ENCODE measurements around the gene COL8A2. TPM values are rescaled to one million over a fixed set of nuclear protein-coding genes. Genes with fewer than 3 reads are reported as not detected.

Gene COL8A2
- total RNA-seq, 1 donor from 2014 or later: 5.6 TPM

GRCh38 chr1:36115200-36115669 lies 9.8 kb downstream of the COL8A2 start:
- no peak for DNase-seq (ENCODE audit: low read depth, low spot score)

DNA sequence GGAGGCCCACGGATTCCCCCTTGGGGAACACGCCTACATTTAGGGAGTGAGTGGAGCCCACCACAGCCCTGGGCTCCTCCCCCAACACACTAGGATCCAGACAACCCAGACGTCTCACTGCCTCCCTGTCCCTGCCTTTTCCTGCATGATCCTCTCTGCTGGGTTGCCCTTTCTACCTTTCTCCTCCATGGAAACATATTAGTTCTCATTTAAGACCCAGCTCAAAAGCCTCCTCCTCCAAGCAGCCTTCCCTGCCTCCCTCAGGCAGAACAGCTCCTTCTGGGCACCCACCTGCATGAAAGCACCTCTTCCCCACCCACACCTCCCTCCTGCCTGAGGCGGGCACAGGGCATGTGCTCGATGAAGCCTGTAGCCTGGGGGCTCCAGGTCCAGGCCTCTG lies 10.7 kb downstream of the COL8A2 start:
- DNase-seq (ENCODE audit: low read depth, low spot score): no peak

GRCh38 chr1:36112823-36113222 lies 12.2 kb downstream of the COL8A2 start:
- no peak for DNase-seq (ENCODE audit: low read depth, low spot score)

DNA sequence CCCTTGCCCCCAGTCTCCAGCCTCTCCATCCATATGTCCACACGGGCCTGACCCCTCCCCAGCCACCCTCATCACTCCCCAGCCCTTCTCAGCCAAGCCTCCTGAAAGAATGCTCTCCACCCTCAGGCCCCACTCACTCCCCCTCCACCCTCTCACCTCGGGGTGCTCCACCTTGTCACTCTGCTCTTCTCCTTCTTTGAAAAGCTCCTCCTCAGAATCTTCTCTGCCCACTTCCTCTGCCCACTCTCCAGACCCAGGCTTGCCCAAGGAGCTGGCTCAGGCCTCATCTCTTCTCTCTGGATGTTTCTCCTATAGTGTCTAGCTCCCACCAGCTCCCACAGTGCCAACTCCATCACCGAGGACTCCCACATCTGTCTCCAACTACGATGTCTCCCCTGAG lies 13.9 kb downstream of the COL8A2 start:
- no peak for DNase-seq (ENCODE audit: low read depth, low spot score)

DNA sequence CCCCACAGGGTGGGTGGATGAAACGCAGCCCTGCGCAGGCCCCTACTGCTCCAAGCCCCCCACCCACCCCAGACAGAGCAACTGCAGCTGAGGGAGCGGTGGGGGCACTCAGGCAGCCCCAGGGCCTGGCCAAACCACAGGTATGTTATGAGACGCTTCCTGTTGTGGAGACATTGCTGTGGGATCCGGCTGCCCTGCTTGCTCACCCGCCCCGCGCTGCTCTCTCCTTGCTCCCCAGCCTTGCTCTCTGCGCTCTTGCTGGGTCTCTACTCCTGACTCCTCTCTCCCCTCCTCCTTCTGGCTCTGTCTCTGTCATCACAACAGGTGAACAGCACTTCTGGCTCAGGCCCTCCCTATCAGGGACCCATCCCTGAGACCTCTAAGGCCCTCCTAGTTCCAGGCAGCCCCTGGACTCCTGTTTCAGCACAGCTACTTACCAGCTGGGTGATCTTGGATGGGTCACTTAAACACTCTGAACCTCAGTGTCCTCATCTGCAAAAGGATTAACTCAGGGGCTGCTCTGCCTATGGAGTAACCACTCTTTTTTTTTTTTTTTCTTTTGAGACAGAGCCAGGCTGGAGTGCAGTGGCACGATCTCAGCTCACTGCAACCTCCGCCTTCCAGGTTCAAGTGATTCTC lies 15.9 kb downstream of the COL8A2 start:
- no peak for DNase-seq (ENCODE audit: low read depth, low spot score)

DNA sequence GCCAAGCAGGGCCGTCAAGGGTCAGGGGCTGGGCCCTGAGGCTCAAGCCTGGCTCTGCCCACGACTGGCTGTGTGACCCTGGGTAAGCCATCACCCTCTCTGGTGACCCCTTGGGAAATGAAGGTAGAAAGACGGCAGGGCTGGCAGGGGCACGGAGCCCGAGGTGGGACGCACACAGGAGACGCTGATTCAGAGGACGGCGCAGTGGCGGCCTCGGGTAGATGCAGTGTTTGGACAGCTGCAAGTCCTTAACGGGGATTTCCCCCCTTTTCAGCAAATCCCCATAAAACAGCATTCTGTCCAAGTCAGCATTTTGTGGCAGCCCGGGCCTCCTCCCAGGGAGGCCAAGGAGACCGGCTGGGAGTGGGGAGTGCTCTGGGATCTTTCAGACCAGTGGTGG lies 16.7 kb downstream of the COL8A2 start:
- DNase-seq (ENCODE audit: low read depth, low spot score): no peak

- no peak for DNase-seq (ENCODE audit: low read depth, low spot score)
Measured at GRCh38 chr1:36107394-36107793, 17.6 kb downstream of the COL8A2 start.

DNA sequence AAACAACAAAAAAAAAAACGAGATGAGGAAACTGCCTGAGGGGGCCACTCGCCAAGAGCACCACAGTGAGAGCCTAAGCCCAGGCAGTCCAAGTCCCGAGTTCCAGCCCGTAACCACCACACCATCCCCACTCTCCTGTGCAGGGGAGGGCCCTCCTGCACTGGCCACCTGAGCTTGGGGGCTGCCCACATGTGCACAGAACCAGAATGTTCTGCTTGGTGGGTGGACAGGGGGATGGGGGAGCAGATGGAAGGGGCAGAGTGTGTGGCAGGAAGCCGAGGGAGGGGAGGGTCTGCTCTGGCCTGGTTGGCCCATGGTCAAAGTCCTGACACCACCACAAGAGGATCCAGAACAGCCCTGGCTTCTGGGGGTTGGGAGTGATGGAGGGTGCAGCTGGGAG lies 18.8 kb downstream of the COL8A2 start:
- DNase-seq (ENCODE audit: low read depth, low spot score): no peak

DNA sequence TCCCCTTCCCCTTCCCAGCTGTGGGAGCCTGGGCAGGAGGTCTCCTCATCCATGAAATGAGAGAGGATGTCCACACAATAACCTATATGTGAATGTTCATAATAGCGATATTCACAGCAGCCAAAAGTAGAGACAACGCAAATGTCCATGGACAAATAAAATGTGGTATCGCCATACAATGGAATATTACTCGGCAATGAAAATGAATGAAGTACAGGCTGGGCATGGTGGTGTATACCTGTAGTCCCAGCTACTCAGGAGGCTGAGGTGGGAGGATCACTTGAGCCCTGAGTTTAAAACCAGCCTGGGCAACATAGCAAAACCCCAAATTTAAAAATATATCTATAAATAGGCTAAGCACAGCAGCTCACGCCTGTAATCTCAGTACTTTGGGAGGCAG lies 23.5 kb downstream of the COL8A2 start:
- DNase-seq (ENCODE audit: low read depth, low spot score): no peak

DNA sequence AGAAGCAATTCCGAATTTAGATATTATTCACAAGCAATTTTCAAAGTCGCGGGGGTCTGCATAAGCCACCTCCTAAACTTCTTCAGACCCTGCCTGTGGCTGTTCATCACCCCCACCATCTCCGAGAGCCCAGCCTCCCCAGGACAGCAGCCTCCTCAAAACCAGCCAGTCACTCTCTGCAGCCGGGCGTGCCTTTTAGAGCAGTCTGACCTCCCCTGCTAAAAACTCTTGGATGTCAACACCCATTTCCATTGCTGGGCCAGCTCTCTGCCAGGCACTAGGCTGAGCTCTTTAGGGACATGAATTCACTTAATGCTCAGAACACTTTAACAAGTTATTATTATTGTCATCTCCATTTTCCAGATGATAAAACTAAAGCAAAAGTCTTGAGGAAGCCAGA lies 24.6 kb downstream of the COL8A2 start:
- no peak for DNase-seq (ENCODE audit: low read depth, low spot score)

DNA sequence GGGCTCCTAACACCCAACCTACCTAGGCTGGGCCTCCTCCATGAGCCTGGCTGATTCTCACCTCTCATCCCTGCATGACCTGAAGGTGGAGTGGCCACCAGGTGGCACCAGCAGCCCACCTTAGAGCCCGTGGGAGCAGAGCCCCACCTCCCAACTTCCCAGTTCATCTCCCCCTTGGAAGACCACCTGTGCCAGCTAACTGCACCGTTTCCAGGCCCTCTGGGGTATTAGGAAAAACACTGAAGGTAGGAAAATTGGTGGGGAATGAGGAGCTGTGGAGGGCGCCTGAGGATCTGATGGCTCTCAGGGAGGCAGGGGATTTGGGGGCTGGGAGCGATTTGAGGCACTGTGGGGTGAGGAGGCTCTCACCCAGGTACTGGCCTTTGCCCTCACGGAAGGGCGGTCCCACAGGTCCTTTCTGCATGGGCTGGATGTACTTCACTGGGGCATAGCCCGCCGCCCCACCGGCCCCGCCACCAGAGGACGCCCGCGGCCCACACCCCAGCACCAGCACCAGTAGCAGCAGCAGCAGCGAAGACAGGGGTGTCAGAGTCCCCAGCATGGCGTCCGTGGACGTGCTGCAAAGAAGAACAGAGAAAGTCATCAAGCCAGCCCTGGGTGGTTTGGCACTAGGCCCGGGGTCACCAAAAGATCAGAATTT lies 25.2 kb downstream of the COL8A2 start:
- no peak for DNase-seq (ENCODE audit: low read depth, low spot score)

DNA sequence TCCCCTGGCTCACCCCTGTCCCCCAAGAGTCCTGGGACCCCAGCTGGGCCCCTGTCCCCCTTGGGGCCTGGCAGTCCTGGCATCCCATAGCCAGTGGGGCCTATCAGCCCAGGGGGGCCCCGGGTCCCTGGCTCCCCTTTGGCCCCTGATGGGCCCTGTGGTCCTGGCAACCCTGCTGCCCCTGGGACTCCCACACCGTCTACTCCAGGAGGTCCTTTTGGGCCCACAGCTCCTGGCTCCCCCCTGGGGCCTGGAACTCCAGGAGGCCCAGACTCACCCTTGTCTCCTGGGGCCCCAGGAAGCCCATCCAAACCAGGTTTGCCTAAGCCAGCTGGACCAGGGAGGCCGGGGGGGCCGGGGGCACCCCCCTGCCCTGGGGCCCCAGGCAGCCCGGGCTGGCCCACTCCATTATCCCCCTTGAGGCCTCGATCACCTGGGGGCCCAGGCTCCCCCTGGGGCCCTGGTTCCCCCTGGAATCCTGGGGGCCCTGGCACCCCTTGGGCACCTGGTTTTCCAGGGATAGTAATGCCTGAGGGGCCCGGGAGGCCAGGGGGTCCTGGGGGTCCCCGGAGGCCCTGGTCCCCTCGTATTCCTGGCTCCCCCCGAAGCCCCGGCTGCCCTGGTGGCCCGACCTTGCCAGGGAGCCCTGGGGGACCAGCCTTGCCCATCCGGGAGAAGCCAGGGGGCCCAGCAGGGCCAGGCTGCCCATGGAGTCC lies 26.2 kb downstream of the COL8A2 start:
- no peak for DNase-seq (ENCODE audit: low read depth, low spot score)

GRCh38 chr1:36097693-36098585 lies 27.1 kb downstream of the COL8A2 start:
- no peak for DNase-seq (ENCODE audit: low read depth, low spot score)

DNA sequence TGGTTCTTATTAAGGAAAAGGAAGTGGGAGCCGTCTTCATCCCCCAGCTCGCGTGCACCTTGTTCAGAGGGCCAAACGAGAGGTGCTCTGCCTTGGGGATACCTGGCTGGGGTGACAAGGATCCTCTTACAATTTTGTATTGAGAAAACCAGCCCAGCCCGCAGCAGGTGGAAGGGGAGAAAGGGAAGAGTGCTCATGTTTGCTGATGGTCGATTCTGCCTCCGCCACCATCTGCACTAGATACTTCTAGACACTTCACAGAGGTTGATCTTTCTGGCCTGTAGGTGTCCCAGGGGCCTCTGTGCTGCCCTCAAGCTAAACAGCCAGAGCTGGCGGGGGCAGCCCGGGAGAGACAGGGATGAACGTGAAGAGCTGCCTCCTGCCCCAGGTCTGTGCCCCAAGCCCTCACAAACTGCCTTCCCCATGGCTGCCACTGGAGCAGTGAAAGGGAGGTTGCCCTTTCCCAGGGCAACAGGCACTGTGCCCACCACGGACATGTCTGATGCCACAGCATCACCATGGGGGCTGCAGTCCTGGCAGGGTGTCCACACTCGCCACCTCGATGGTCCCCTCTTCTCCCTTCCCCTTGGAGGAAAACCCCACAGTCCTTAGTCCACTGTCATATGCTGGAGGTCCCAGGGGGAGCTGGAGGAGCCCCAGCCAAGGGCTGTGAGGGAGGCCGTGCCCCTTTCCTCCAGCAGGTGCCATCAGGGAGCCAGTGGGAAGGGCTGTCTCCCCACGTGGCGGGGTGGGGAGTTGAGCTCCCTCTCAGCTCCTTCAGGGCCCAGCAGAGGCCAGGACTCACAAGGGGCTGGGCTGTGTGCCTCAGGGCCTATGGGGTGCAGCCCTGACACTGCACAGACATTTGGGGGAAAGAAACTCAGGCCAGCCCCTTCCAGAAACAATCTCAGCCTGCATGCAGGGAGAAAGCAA lies 28.3 kb downstream of the COL8A2 start:
- DNase-seq (ENCODE audit: low read depth, low spot score): no peak

DNA sequence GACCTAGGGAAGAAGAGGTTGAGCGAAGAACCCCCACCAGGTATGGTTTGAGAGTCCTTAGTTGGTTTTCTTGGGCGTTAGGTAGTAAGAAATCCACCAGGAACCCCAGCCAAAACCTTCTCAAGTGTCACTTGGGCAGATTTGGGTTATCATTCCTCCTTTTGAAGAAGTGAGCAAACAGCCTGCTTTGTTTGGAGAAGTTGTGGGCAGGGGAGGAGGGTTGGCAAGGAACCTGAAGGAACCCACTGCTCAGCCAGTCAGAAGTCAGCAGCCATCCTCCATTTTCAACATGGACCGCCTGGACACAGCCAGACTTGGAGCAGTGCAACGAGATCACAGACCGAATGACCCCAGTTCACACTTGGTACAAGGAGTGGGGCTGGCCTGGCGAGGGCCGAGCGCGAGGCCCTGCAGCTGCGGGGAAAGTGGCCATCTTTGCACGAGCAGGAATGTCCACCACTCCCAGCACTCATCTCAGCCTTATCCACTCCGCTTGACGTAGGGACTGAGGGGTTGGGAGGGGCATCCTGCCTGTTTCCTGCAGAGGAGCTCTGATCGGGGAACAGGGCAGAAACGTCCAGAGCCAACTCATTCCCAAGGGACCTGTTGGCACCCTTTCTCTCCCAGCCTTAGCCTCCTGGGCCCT lies 29.1 kb downstream of the COL8A2 start:
- DNase-seq (ENCODE audit: low read depth, low spot score): no peak

DNA sequence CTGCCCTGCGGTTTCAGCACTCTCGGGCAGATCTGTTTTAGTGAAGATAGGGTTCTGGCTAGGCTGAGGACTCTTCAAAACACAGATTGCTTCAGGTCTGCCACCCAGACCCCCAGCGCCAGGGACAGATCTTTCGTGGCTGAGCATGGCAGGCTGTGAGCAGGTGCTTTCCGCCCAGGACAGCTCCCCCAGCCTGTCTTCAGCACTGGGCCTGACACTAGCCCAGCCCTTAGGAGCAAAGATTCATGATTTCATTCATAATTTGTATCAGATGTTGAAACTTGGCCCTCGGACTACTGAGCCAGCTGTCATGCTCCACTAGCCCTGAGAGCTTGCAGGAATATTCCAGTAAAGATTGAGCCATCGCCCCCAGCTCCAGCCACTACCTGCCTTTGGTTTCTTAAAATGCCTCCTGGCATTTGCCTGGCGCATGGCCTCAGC lies 30.4 kb downstream of the COL8A2 start:
- DNase-seq (ENCODE audit: low read depth, low spot score): no peak

DNA sequence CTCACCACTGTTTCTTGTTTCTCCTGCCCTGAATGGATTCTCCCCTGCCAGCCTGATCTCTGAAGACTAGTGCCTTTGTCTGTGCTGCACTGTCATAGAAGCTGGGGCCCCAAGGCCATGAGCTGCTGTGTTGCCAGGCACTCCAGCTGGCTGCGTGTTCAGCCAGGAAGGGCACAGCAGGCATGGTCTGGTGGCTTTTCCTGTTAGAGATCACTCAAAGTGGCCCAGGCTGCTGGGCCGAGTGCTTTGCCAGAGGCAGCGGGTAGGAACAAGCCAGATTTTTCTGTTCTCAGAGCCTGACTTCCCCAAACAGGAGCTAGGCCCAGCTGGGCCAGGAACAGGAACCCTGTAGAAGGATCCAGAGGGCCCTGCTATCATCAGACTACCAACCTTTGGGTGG lies 31.1 kb downstream of the COL8A2 start:
- DNase-seq (ENCODE audit: low read depth, low spot score): no peak

DNA sequence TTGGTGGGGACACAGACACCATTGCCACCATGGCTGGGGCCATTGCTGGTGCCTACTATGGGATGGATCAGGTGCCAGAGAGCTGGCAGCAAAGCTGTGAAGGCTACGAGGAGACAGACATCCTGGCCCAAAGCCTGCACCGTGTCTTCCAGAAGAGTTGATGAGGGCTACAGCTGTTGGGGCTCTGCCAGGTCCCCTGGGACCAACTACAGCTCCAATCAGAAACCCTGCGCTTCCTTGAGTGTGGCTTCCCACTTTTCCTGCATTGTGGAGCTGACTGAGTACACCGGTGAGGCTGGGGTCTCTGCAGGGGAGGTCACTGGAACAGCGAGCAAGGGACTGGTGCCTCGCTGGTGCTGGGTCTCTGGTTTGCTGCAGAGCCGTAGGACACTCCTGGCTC lies 31.8 kb downstream of the COL8A2 start:
- DNase-seq (ENCODE audit: low read depth, low spot score): no peak

DNA sequence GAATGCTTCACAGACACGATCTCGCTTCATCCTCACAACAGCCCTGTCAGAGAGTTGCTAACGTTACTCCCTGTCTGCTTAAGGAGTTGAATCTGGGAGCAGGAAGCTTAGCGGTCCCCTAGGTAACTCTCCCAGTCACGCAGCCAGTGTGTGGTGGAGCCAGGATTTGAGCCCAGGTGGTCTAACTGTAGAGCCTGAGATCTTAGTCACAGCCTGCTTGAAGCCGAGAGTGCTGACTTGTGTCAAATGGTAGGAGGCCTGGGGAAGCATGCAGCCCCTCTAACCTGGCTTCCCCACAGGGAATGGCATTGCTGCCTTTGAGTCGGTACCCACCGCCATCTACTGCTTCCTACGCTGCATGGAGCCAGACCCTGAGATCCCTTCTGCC lies 32.2 kb downstream of the COL8A2 start:
- no peak for DNase-seq (ENCODE audit: low read depth, low spot score)

DNA sequence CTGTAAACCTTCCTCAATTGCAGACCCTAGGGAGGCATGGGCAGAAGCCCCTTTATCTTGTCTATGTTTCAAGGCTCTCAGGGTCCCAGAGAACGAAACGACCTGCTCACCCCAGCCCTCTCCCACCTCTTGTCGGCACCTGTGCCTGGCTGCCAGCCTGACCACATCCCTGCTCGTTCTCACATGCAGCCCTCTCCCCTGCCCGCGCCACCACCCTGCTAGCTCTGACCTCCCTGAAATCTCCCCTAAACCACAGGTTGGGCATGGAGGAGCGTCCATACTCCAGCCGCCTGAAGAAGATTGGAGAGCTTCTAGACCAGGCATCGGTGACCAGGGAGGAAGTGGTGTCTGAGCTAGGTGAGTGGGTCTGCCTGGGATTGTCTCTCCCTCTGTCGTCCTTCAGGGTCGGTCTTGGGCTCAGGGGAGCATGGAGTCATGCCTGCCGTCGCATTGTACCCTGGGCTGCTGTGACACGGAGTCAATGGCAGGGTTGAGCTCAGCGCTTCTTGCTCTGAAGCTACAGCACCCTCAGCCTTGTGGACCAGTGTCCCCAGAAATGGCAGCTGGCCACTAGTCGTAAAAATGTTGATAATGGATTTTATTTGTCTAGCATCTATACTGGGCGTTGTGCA lies 32.7 kb downstream of the COL8A2 start:
- DNase-seq (ENCODE audit: low read depth, low spot score): no peak
